IMR-90 (cell line): Measurements from ENCODE around the gene PRSS21. TPM values are rescaled to one million over a fixed set of nuclear protein-coding genes. Genes with fewer than 3 reads are reported as not detected.

Source experiments
- ATAC-seq: fragments of 200-7000 bp; cut with Tn5 transposase; 2 replicates; pipeline ENCODE4 v1.9.1; 2020; ENCODE audit warnings: low read depth, mild to moderate bottlenecking, moderate library complexity
- BruUV-seq: library from RNA; stranded (reverse); fragments of 400-500 nt; replicated peaks from 2 replicates; lab custom pipeline; 2021; lab: Mats Ljungman, UMichigan
- CTCF ChIA-PET: fragments of 300-600 bp; formaldehyde crosslinking; extraction: SDS; loops from one replicate; lab custom pipeline; 2021; ENCODE audit warnings: antibody characterized with exemption; lab: Yijun Ruan, JAX
- POLR2A ChIA-PET: fragments of 300-600 bp; sonication (Branson Sonifier 250); formaldehyde crosslinking; loops from one replicate; lab custom pipeline; 2022; ENCODE audit warnings: antibody characterized with exemption; ENCODE audit not compliant: unreplicated experiment; lab: Charles Lee
- DNase-seq: peaks from one replicate; pipeline ENCODE4 v3.0.0; 2013
- H2AFZ ChIP-seq: replicated peaks from 2 replicates; pipeline ENCODE3; 2013; ENCODE audit warnings: low read length, mild to moderate bottlenecking; ENCODE audit not compliant: poor library complexity
- H2AK5ac ChIP-seq: 2 replicates; pipeline ENCODE4 v1.6.1; 2013; ENCODE audit warnings: low read depth, low read length, inconsistent platforms
- H2AK9ac ChIP-seq: replicated peaks from 2 replicates; pipeline ENCODE3; 2013; ENCODE audit warnings: mild to moderate bottlenecking, low read depth, low read length, moderate library complexity; ENCODE audit not compliant: poor library complexity
- H2BK120ac ChIP-seq: 2 replicates; pipeline ENCODE4 v1.6.1; 2013; ENCODE audit warnings: low read depth, low read length, inconsistent platforms
- H2BK15ac ChIP-seq: 3 replicates; pipeline ENCODE4 v1.6.1; 2013; ENCODE audit warnings: low read depth, low read length, inconsistent platforms
- H2BK20ac ChIP-seq: 2 replicates; pipeline ENCODE4 v1.6.1; 2013; ENCODE audit warnings: low read depth, mild to moderate bottlenecking, inconsistent platforms, low read length, moderate library complexity
- H2BK5ac ChIP-seq: 2 replicates; pipeline ENCODE4 v1.6.1; 2013; ENCODE audit warnings: mild to moderate bottlenecking, low read depth, low read length, inconsistent platforms; ENCODE audit not compliant: poor library complexity, severe bottlenecking
- H3K14ac ChIP-seq: replicated peaks from 2 replicates; pipeline ENCODE4 v1.6.1; 2013; ENCODE audit warnings: low read depth, low read length, inconsistent platforms
- H3K18ac ChIP-seq: 2 replicates; pipeline ENCODE4 v1.6.1; 2013; ENCODE audit warnings: low read depth, low read length, control low read depth
- H3K23ac ChIP-seq: 2 replicates; pipeline ENCODE4 v1.6.1; 2013; ENCODE audit warnings: low read depth, low read length, inconsistent platforms
- H3K27ac ChIP-seq: 2 replicates; pipeline ENCODE4 v1.5.1; 2013; ENCODE audit warnings: mild to moderate bottlenecking, control low read depth, low read length; ENCODE audit not compliant: insufficient read depth
- H3K27me3 ChIP-seq: 2 replicates; pipeline ENCODE4 v1.6.1; 2013; ENCODE audit warnings: low read length; ENCODE audit not compliant: control insufficient read depth, insufficient read depth
- H3K36me3 ChIP-seq: 2 replicates; pipeline ENCODE4 v1.6.1; 2013; ENCODE audit warnings: low read length, mixed read lengths; ENCODE audit not compliant: control insufficient read depth, insufficient read depth
- H3K4ac ChIP-seq: 2 replicates; pipeline ENCODE4 v1.6.1; 2013; ENCODE audit warnings: low read depth, low read length, inconsistent platforms
- H3K4me1 ChIP-seq: 2 replicates; pipeline ENCODE4 v1.6.1; 2013; ENCODE audit warnings: low read length, mixed read lengths; ENCODE audit not compliant: control insufficient read depth, insufficient read depth
- H3K4me2 ChIP-seq: 2 replicates; pipeline ENCODE4 v1.6.1; 2013; ENCODE audit warnings: low read depth, mild to moderate bottlenecking, control low read depth, low read length, moderate library complexity
- H3K4me3 ChIP-seq: 2 replicates; pipeline ENCODE4 v1.5.1; 2013; ENCODE audit warnings: low read depth, mild to moderate bottlenecking, control low read depth, low read length, moderate library complexity; ENCODE audit not compliant: insufficient read depth
- H3K56ac ChIP-seq: 2 replicates; pipeline ENCODE4 v1.6.1; 2013; ENCODE audit warnings: low read length, inconsistent platforms; ENCODE audit not compliant: insufficient read depth; ENCODE audit errors: extremely low read depth
- H3K79me1 ChIP-seq, 2 experiments: 2 replicates each; pipeline ENCODE4 v1.6.1; 2013; ENCODE audit warnings: low read length in 2 of 2, inconsistent platforms in 1 of 2, low read depth in 1 of 2
- H3K9ac ChIP-seq: 2 replicates; pipeline ENCODE4 v1.6.1; 2013; ENCODE audit warnings: low read depth, low read length, control low read depth
- H3K9me1 ChIP-seq: 2 replicates; pipeline ENCODE4 v1.6.1; 2013; ENCODE audit warnings: low read length, inconsistent platforms; ENCODE audit not compliant: insufficient read depth
- H3K9me3 ChIP-seq: 2 replicates; pipeline ENCODE4 v1.6.1; 2013; ENCODE audit warnings: low read length; ENCODE audit not compliant: control insufficient read depth, insufficient read depth
- H4K20me1 ChIP-seq: 2 replicates; pipeline ENCODE4 v1.6.1; 2013; ENCODE audit warnings: low read length, inconsistent platforms; ENCODE audit not compliant: insufficient read depth
- H4K5ac ChIP-seq: 2 replicates; pipeline ENCODE4 v1.6.1; 2013; ENCODE audit warnings: mild to moderate bottlenecking, low read depth, low read length, control low read depth
- H4K8ac ChIP-seq, 2 experiments: 2 replicates each; pipeline ENCODE4 v1.6.1; 2013; ENCODE audit warnings: low read depth in 2 of 2, low read length in 2 of 2, control low read depth in 1 of 2, inconsistent platforms in 1 of 2
- H4K91ac ChIP-seq: 2 replicates; pipeline ENCODE4 v1.6.1; 2013; ENCODE audit warnings: low read depth, low read length, inconsistent platforms; ENCODE audit not compliant: insufficient read depth
- MAZ ChIP-seq: IDR thresholded peaks from 2 replicates; pipeline ENCODE4 v1.6.1; 2012; ENCODE audit warnings: low read depth, mild to moderate bottlenecking, low read length, improper control_type of control experiment, moderate library complexity, borderline replicate concordance
- WGBS, 2 experiments: methylation state at CpG; one replicate each; pipeline versions ENCODE4 v1.1.5 to v1.1.7; 2013; ENCODE audit warnings: missing lambda C conversion rate in 2 of 2; ENCODE audit not compliant: insufficient read length in 1 of 2; ENCODE audit errors: extremely low coverage in 2 of 2; 5-methylcytosine and 5-hydroxymethylcytosine counted together
- dilution Hi-C: fragments of 300-500 bp; cut with HindIII; formaldehyde crosslinking; loops from one replicate; pipeline ENCODE4 v1.14.3; 2018; ENCODE audit warnings: low sequenced_read_pairs; ENCODE audit not compliant: unreplicated experiment
- in situ Hi-C: fragments of 300-500 bp; cut with MboI; formaldehyde crosslinking; loops from 3 replicates; pipeline ENCODE4 v1.14.3; 2019; ENCODE audit warnings: low sequenced_read_pairs, inconsistent platforms, mixed read lengths
- intact Hi-C: fragments of 100-400 bp; cut with micrococcal nuclease; formaldehyde crosslinking; loops from 2 replicates; pipeline ENCODE4 v1.10.0; 2022
- polyA plus RNA-seq, 3 experiments: library from polyadenylated mRNA; depleted of rRNA; stranded (reverse); fragments of >200 nt; gene quantifications; 2 replicates each; pipeline ENCODE4 v1.2.3, GENCODE V29; 2012; ENCODE audit warnings: low replicate concordance in 1 of 3
- total RNA-seq: library from RNA; depleted of rRNA; stranded (reverse); fragments of >200 nt; gene quantifications from 2 replicates; pipeline ENCODE4 v1.2.3, GENCODE V29; 2012
- TF ChIP-seq, protein P1 (sequence below): conservative IDR thresholded peaks from 2 replicates; pipeline ENCODE4 v1.5.1; 2012; ENCODE audit warnings: mild to moderate bottlenecking, low read depth, low read length, improper control_type of control experiment

PRSS21 gene
- total and polyA plus RNA-seq, 2 of the 4 experiments (the other 2 are of a cell fraction) = 0.21 TPM; not detected in 1

DNA sequence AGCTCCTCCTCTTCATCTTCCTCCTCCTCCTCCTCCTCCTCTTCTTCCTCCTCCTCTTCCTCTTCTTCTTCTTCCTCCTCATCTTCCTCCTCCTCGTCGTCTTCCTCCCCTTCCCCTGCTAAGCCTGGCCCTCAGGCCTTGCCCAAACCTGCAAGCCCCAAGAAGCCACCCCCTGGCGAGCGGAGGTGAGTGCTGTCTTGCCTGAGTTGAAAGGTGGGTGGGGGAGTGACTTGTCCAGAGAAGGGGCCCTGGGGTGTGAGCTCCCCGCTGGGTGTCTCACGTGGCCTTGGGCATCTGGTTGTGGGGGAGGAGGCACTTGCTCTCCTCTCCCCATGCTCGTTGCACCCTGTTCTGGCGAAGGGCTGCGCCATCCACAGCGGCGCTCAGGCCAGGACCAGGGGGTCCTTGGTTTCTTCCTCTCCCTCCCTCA, 47.9 kb upstream of the PRSS21 start:
- Histone ChIP-seq H3K14ac (no peak overlapping the region), H3K23ac (no peak overlapping the region), H4K91ac (no peak overlapping the region), H2BK15ac (no peak overlapping the region), H2BK120ac (no peak overlapping the region), H4K5ac (no peak overlapping the region), H3K18ac (no peak overlapping the region), H2BK20ac (no peak overlapping the region), H3K27me3 (no peaks in the 10 kb centered on the region), H3K9me3 (no peaks in the 10 kb centered on the region; the same call in 1 of the 2 replicates), H3K79me1 (peaks cover 26 to 96% of the 10 kb centered on the region in 2 experiments), H3K4me3 (no peak overlapping the region), H3K9me1 (peaks cover 5% of the 10 kb centered on the region), H4K8ac (no peak overlapping the region), H2AFZ (no peak overlapping the region), H3K4me1 (peaks cover 8% of the 10 kb centered on the region), H2AK5ac (no peak overlapping the region), H3K4me2 (no peak overlapping the region), H3K56ac (no peak overlapping the region), H2BK5ac (no peak overlapping the region), H4K20me1 (peaks cover 97% of the 10 kb centered on the region), H3K36me3 (peaks cover 96% of the 10 kb centered on the region), H3K4ac (no peak overlapping the region), H3K9ac (no peak overlapping the region), H2AK9ac (peak overlapping the region; percentile 38), H3K27ac (no peak overlapping the region)
- ChIA-PET POLR2A (no interaction called here), CTCF (no interaction called here)
- intact Hi-C loops (no loop called here), in situ Hi-C loops (no loop called here), dilution Hi-C loops (no loop called here)
- TF ChIP-seq, protein P1, sequence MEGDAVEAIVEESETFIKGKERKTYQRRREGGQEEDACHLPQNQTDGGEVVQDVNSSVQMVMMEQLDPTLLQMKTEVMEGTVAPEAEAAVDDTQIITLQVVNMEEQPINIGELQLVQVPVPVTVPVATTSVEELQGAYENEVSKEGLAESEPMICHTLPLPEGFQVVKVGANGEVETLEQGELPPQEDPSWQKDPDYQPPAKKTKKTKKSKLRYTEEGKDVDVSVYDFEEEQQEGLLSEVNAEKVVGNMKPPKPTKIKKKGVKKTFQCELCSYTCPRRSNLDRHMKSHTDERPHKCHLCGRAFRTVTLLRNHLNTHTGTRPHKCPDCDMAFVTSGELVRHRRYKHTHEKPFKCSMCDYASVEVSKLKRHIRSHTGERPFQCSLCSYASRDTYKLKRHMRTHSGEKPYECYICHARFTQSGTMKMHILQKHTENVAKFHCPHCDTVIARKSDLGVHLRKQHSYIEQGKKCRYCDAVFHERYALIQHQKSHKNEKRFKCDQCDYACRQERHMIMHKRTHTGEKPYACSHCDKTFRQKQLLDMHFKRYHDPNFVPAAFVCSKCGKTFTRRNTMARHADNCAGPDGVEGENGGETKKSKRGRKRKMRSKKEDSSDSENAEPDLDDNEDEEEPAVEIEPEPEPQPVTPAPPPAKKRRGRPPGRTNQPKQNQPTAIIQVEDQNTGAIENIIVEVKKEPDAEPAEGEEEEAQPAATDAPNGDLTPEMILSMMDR = no peak
- TF ChIP-seq MAZ = no peak
- no peak for ATAC-seq
- no peak for DNase-seq
- no TSS peak for BruUV-seq
- 96% methylated on average over 4 of the region's 11 CpGs; no CpG with 5 or more reads in 1 of the 2 experiments for WGBS, 2 experiments
